ENCODE results near the gene NUPR1.
"Not testable (repeated sequence)": the region's sequence is repeated elsewhere in the genome, so short reads cannot be mapped to it uniquely, and the experiment has no call there.

Gene NUPR1

DNA sequence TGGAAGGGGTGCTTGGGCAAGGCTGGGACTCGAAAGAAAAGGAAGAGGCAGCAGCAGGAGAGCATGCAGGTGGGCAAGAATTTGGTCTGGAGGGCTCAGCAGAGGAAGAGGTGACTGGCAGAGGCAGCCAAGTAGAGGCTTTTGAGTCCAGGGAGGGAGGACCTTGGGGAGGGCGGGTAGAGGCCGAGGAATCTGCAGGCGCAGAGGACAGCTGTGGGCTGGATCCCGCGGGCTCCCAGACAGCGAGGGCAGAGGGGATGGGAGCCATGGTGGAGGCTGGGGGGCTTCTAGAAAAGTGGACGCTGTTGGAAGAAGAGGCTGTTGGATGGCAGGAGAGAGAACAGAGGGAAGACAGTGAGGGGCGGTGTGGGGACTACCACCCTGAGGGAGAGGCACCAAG lies 41.4 kb downstream of the NUPR1 start:
- no peak for DNase-seq

DNA sequence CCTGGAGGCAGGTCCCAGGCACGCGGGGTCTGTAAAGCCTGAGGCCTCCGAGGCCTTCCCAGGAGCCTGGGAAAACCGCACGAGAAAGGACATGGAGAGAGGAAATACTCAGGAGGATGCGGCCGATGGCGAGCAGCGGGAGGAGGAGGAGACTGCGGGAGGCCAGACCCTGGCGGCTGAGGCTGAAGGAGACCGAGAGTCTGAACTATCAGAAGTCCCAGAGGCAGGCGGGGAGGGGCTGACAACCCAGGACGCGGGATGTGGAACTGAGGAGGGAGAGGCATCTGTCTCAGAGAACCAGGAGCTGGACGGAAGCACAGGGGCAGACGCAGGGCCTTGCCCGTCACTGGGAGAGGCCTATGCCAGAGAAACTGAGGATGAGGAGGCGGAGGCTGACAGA lies 41.9 kb downstream of the NUPR1 start:
- DNase-seq, result no peak

DNA sequence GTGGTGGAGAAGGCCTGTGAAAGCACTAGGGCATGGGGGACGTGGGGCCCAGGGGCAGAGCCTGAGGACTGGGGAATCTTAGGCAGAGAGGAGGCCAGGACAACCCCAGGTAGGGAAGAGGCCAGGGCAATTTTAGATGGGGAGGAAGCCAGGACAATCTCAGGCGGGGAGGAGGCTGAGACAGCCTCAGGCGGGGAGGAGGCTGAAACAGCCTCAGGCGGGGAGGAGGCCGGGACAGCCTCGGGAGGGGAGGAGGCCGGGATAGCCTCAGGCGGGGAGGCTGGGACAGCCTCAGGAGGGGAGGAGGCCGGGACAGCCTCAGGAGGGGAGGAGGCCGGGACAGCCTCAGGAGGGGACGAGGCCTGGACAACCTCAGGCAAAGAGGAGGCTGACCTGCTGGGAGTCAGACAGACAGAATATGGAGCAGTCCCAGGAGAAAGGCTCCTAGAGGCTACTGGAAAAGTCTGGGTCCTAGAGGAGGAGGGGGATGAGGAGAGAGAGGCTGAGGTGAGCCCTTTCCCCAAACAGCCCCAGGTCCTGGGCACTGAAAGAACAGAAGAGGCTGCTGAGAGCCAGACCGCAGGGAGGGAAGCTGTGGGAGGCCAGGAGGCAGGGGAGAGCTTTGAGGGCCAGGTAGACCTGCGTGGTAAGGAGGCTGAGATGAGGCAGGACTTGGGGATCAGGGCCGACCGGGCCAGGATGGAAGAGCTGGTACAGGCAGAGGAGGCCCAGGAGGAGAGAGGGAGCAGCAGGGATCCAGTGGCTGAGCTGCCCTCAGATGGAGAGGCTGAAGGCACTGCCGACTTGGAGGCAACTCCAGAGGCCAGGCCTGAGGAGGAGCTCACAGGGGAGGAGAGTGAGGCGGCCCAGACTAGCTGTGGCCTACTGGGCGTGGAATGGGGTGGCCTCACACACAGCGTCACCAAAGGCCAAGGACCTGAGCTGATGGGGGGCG lies 42.7 kb downstream of the NUPR1 start:
- DNase-seq, result no peak

DNA sequence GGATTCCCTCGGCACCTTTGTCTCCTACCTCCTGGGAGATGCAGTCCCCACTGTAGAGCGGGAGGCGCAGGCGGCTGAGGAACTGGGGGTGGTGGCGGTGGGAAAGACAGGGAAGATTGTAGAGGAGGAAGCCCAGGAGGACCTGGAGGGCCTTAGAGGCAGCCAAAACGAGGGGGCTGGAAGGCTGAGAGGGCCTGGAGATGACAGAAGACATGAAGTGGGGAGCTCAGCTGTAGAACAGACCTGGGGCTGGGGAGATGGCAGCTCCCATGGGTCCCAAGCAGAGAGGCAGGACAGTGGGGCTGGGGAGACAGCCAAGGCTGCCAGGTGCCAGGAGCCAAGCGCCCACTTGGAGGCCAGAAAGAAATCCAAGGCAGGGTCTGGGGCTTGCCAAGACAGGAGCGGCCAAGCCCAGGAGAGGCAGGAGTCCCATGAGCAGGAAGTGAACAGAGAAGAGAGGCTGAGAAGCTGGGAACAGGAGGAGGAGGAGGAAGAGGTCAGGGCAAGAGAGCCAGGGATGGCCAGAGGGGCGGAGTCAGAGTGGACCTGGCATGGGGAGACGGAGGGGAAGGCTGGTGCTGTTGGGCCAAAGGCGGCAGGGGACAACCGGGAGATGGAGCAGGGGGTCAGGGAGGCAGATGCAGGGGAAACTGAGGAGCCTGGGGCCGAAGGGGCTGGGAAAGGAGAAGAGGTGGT lies 43.5 kb downstream of the NUPR1 start:
- DNase-seq, result no peak

DNA sequence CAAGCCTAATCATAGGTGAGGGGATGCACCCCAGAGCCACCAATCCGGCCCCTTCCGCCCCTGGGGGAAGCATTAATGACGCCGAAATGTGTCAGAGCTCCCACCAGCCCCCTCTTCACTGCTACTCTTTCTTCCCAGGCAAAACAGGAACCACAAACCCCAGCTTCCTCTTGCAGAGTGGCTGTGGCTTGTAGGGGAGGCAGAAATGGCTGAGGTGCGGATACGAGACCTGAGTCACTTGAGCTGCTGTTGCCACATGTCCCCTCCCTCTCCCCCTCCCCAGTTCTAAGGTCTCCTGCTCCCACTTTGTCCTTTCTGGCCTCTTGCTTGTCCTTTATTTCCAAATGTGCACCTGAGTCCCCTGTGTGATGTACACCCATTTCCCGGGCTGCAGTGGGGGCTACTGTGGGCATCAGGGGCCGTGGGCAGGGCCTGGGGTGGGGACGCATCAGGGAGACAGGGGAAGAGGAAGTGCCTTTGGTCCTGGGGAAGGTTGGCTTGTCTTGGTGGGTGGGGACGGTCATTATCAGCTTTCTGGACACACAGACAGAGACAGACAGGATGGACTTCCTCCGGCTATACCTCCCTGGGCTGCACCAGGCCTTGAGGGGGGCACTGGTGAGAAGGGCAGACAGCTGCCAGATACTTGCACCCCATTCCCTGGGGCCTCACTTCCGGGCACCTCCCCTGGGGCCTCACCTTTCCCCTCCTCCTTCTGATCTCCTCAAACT lies 44.5 kb downstream of the NUPR1 start, which contains the start of gene APOBR:
APOBR (plus strand) TSS at position 523 of the 731 bp plus-strand sequence; CDS start at position 562, 39 bp downstream.
- peak; percentile 2 for DNase-seq

DNA sequence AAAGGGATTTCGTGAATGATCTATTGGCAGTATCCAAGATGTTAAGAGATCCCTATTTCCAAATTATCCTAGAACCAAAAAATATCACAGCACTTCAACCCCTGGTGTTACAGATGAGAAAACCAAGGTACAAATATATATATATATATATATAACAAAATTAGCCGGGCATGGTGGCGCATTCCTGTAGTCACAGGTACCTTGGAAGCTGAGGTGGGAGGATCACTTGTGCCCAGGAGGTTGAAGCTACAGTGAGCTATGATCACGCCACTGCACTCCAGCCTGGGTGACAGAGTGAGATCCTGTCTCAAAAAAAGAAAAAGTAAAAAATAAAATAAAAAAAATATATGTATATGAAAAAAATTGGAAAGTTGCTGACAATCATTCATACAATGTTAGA lies 46.3 kb downstream of the NUPR1 start:
- no peak for DNase-seq

DNA sequence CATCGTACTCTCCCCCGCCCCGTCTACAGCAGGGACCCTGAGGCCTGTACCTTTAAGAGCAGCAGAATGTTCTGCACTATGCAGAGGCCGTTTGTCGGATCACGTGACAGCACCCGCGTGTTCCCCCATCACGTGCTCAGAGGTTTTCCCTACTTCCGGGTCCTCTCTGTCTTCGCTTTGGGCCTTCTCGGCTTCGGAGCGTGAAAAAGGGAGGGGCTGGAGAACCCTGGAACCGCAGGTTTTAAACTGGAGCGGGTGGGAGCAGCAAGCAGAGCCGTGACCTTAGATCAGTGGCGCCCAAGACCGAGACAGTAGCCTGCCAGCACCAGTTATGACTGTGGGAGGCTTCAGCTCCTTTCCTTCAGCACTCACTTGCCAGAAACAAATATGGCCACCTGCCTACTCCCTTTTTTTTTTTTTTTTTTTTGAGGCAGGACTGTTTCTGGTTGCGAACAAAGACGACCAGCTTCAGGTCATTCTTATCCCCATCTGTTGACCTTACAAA lies 46.8 kb downstream of the NUPR1 start, which contains the start of gene CLN3:
CLN3 (minus strand) TSS at position 105 of the 505 bp plus-strand sequence. CDS start 315 bp downstream, outside the sequence.
- peak; percentile 94 for DNase-seq

DNA sequence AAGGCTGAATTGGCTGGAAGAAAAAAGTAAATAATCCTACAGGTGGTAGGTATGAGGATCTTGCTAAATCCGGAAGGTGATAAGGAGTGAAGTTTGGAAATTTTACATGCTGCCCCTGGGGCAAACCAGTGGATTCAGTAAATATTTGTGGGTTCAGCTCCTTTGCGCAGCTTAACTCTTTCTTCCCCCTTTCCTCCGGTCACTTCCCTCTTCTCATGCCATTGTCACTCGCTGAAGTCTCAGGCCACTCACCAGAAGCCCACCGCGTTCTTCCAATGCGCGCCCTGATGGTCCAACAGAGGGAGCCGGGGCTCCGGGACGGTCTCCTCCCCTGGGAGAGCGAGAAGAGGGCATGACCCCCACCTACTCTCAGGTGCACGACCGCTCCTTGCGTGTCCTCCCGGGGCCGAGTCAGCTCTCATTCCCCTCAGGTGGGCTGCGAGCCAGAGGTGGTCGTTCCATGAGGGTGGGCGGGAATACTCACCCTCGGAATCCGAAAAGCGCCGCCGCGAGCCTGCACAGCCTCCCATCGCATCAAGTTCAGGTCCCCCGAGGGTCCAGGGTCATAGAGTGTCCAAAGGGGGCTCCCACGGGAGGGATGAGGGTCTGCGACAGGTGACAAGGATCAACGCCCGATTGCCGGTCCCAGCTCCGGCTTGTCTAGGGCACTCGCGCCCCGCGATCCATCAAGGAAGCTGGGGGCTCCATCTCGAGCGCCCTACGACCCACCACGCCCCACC lies 47.4 kb downstream of the NUPR1 start:
- no peak for DNase-seq

DNA sequence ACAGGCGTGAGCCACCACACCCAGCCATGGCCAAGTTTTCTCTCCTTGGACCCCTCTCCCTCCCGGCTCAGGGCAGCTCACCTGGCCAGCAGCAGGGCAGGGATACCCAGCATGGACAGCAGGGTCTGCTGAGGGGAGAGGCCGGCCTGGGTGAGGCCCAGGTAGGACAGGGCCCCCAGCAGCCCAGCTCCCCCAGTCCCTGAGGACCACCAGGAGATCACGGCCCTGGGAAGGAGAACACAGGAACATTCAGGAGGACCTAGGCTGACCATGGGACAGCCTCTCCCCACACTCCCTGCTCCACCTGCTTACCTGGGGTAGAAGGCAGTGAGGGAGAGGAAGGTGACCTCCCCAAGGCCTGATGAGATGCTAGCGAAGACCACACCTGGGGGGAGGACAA lies 52.5 kb downstream of the NUPR1 start:
- DNase-seq, result no peak

DNA sequence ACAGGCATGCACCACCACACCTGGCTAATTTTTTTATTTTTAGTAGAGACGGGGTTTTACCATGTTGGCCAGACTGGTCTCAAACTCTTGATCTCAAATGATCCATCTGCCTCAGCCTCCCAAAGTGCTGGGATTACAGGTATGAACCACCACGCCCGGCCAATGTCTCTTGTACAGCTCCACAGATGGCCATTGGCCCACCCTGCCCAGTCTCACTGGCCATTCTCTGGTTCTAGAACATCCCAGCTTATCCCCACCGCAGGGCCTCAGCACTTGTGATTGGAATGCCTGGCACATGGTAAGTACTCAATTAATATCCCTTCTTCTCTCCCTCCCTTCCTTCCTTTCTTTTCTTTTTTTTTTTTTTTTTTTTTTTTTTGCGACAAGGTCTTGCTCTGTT lies 55.4 kb downstream of the NUPR1 start:
- DNase-seq, result not testable (repeated sequence)
